Endometrial microvascular endothelial cells (primary cell): Measurements from ENCODE around the gene LAYN. TPM values are rescaled to one million over a fixed set of nuclear protein-coding genes. Genes with fewer than 3 reads are reported as not detected.

Experiments used
- in situ Hi-C: cut with HindIII; loops from 2 replicates; pipeline ENCODE4 v1.10.0; 2017; ENCODE audit warnings: low sequenced_read_pairs, low pct_unique_long_range_greater_than_20kb; ENCODE audit errors: inconsistent ontology term
- total RNA-seq: library from RNA; depleted of rRNA; stranded (reverse); fragments of >200 nt; gene quantifications from one replicate; pipeline ENCODE4 v1.2.3, GENCODE V29; 2015; ENCODE audit errors: inconsistent ontology term

The LAYN gene
- 9.8 TPM for total RNA-seq

- in situ Hi-C loops, result no loop called here
Observed at GRCh38 chr11:111540114-111540936, at the start of gene LAYN. Gene LAYN (plus strand): TSS chr11:111540720. CDS start chr11:111540844, 124 bp downstream.

- in situ Hi-C loops, result no loop called here
Observed at GRCh38 chr11:111494040-111494439, 46.5 kb upstream of the LAYN start.

GRCh38 chr11:111499483-111499882 lies 41.0 kb upstream of the LAYN start:
- in situ Hi-C loops, result no loop called here

- in situ Hi-C loops, result no loop called here
Observed at GRCh38 chr11:111500481-111500880, 40.0 kb upstream of the LAYN start.

- in situ Hi-C loops, result no loop called here
Observed at GRCh38 chr11:111502611-111503010, 37.9 kb upstream of the LAYN start.

- in situ Hi-C loops, result no loop called here
Observed at GRCh38 chr11:111510311-111510710, 30.2 kb upstream of the LAYN start.

- in situ Hi-C loops, result no loop called here
Observed at GRCh38 chr11:111512296-111513239, 28.0 kb upstream of the LAYN start, which contains the start of gene BTG4. Gene BTG4 (minus strand): TSS chr11:111512386. CDS start chr11:111498776, 13,610 bp downstream.

- in situ Hi-C loops, result no loop called here
Observed at GRCh38 chr11:111513240-111513605, 27.3 kb upstream of the LAYN start.

- in situ Hi-C loops, result no loop called here
Observed at GRCh38 chr11:111514216-111515031, 26.1 kb upstream of the LAYN start, which contains the start of gene HOATZ. Gene HOATZ (plus strand): TSS chr11:111514778. CDS start chr11:111514785, 7 bp downstream.

GRCh38 chr11:111515591-111515990 lies 24.9 kb upstream of the LAYN start:
- in situ Hi-C loops, result no loop called here

- in situ Hi-C loops, result no loop called here
Observed at GRCh38 chr11:111518668-111519067, 21.9 kb upstream of the LAYN start.

- in situ Hi-C loops, result no loop called here
Observed at GRCh38 chr11:111520560-111520959, 20.0 kb upstream of the LAYN start.

GRCh38 chr11:111521135-111521534 lies 19.4 kb upstream of the LAYN start:
- in situ Hi-C loops, result no loop called here

GRCh38 chr11:111522426-111522825 lies 18.1 kb upstream of the LAYN start:
- in situ Hi-C loops, result no loop called here

- in situ Hi-C loops, result no loop called here
Observed at GRCh38 chr11:111523343-111523742, 17.2 kb upstream of the LAYN start.

GRCh38 chr11:111524056-111524455 lies 16.5 kb upstream of the LAYN start:
- in situ Hi-C loops, result no loop called here

GRCh38 chr11:111525456-111525855 lies 15.1 kb upstream of the LAYN start:
- in situ Hi-C loops, result no loop called here

- in situ Hi-C loops, result no loop called here
Observed at GRCh38 chr11:111526501-111526900, 14.0 kb upstream of the LAYN start.

GRCh38 chr11:111527279-111527678 lies 13.2 kb upstream of the LAYN start:
- in situ Hi-C loops, result no loop called here
